Tibial nerve (tissue), 4 donors: ENCODE data around the gene SHOX. TPM values are rescaled to one million over a fixed set of nuclear protein-coding genes. Genes with fewer than 3 reads are reported as not detected.
"Not testable (repeated sequence)": the region's sequence is repeated elsewhere in the genome, so short reads cannot be mapped to it uniquely, and the experiment has no call there.

Source experiments
- DNase-seq, 2 donors: peaks; one replicate each; pipeline ENCODE4 v3.0.0-alpha.2; 2019; ENCODE audit warnings: low spot score in 2 of 2
- H3K27ac ChIP-seq, 4 donors: fragments of 200-600 bp; sonication (generic) in 3 of 4; one replicate each; pipeline ENCODE4 v1.5.1; 2017 to 2019; ENCODE audit warnings: mild to moderate bottlenecking in 1 of 4
- H3K27me3 ChIP-seq, 2 donors: fragments of 200-600 bp; sonication (generic) in 1 of 2; one replicate each; pipeline versions ENCODE4 v1.5.1 to v1.6.0; 2017 to 2019
- H3K36me3 ChIP-seq, 3 donors: fragments of 200-600 bp; sonication (generic); one replicate each; pipeline ENCODE4 v1.5.1; 2018 to 2019
- H3K4me1 ChIP-seq, 4 donors: fragments of 200-600 bp; sonication (generic) in 3 of 4; one replicate each; pipeline ENCODE4 v1.5.1; 2017 to 2019
- H3K4me3 ChIP-seq, 4 donors: fragments of 200-600 bp; sonication (generic) in 3 of 4; one replicate each; pipeline ENCODE4 v1.5.1; 2017 to 2019; ENCODE audit warnings: mild to moderate bottlenecking in 1 of 4, moderate library complexity in 1 of 4
- H3K9me3 ChIP-seq, 4 donors: fragments of 200-600 bp; sonication (generic) in 3 of 4; one replicate each; pipeline ENCODE4 v1.5.1; 2017 to 2019
- CTCF ChIP-seq, 5 experiments: fragments of 200-600 bp in 3 of 5; fragments of 450-650 bp in 2 of 5; sonication (generic) in 3 of 5; IDR thresholded peaks; one replicate each; pipeline ENCODE4 v1.5.1; 2016 to 2019; ENCODE audit warnings: antibody characterized with exemption in 5 of 5, mild to moderate bottlenecking in 3 of 5, moderate library complexity in 2 of 5
- EP300 ChIP-seq, 2 donors: sonication (generic); formaldehyde crosslinking; IDR thresholded peaks; one replicate each; pipeline ENCODE4 v1.6.1; 2017; ENCODE audit warnings: antibody characterized with exemption in 2 of 2, mild to moderate bottlenecking in 1 of 2
- POLR2A ChIP-seq, 2 donors: fragments of 450-650 bp; IDR thresholded peaks; one replicate each; pipeline ENCODE4 v1.6.1; 2017; ENCODE audit warnings: antibody characterized with exemption in 2 of 2, mild to moderate bottlenecking in 2 of 2, moderate library complexity in 2 of 2
- WGBS, 2 donors: methylation state at CpG; one replicate each; pipeline ENCODE4 v1.1.5; 2018; 5-methylcytosine and 5-hydroxymethylcytosine counted together
- total RNA-seq, 4 donors: library from RNA; depleted of rRNA; stranded (reverse); fragments of >200 nt; gene quantifications; one replicate each; pipeline ENCODE4 v1.1.0, GENCODE V29; 2016

The SHOX gene
- total RNA-seq, 4 donors from 2014 or later = 0.60 to 1.8 TPM; not detected in 2

- Histone ChIP-seq H3K4me1 (peaks cover 0 to 42% (median 3%) of the 10 kb centered on the region in 4 donors), H3K36me3 (no peaks in the 10 kb centered on the region), H3K4me3 (peak overlapping the region in 1 of 4 donors; percentile 43), H3K27ac (no peak overlapping the region), H3K27me3 (peaks cover 0 to 54% of the 10 kb centered on the region in 2 donors), H3K9me3 (no peaks in the 10 kb centered on the region)
- DNase-seq = no peak
- WGBS, 2 donors = 2 to 4% methylated on average over 23 to 46 of the region's 50 CpGs
- TF ChIP-seq CTCF (IDR thresholded peaks at IDR 0.05) (no peak), EP300 (IDR thresholded peaks at IDR 0.05) (no peak), POLR2A (IDR thresholded peaks at IDR 0.05) (no peak)
Observed at GRCh38 chrX:623599-624315, 6.8 kb upstream of the SHOX start.

- H3K9me3 ChIP-seq = no peaks in the 10 kb centered on the region
- no peak overlapping the region for H3K4me3 ChIP-seq
- DNase-seq = no peak
- peaks cover 0 to 52% of the 10 kb centered on the region in 2 donors for H3K27me3 ChIP-seq
- TF ChIP-seq CTCF (IDR thresholded peaks at IDR 0.05) (no peak), POLR2A (IDR thresholded peaks at IDR 0.05) (no peak), EP300 (IDR thresholded peaks at IDR 0.05) (no peak)
- 13 to 16% methylated on average over 12 of the region's 12 CpGs for WGBS, 2 donors
- H3K4me1 ChIP-seq = peaks cover 0 to 36% (median 3%) of the 10 kb centered on the region in 4 donors
- H3K27ac ChIP-seq = no peak overlapping the region
- no peaks in the 10 kb centered on the region for H3K36me3 ChIP-seq
Observed at GRCh38 chrX:625137-625691, 5.4 kb upstream of the SHOX start.

- DNase-seq, H3K9me3 ChIP-seq, H3K27ac ChIP-seq, H3K36me3 ChIP-seq, H3K4me3 ChIP-seq: not testable (repeated sequence)
- peaks cover 0 to 55% of the 10 kb centered on the region in 2 donors for H3K27me3 ChIP-seq
- WGBS, 2 donors = 61 to 68% methylated on average over 2 of the region's 2 CpGs
- H3K4me1 ChIP-seq = peaks cover 0 to 44% (median 3%) of the 10 kb centered on the region in 4 donors
Observed at GRCh38 chrX:626047-626446, 4.5 kb upstream of the SHOX start.

- 7 to 8% methylated on average over 13 of the region's 13 CpGs for WGBS, 2 donors
- TF ChIP-seq EP300 (IDR thresholded peaks at IDR 0.05) (no peak), CTCF (IDR thresholded peaks at IDR 0.05) (no peak), POLR2A (IDR thresholded peaks at IDR 0.05) (no peak)
- no peaks in the 10 kb centered on the region for H3K9me3 ChIP-seq
- H3K4me3 ChIP-seq = no peak overlapping the region
- no peak for DNase-seq
- no peaks in the 10 kb centered on the region for H3K36me3 ChIP-seq
- H3K4me1 ChIP-seq = peaks cover 0 to 48% (median 3%) of the 10 kb centered on the region in 4 donors
- H3K27ac ChIP-seq = no peak overlapping the region
- peaks cover 0 to 55% of the 10 kb centered on the region in 2 donors for H3K27me3 ChIP-seq
Observed at GRCh38 chrX:626745-627509, 3.7 kb upstream of the SHOX start.

GRCh38 chrX:627510-627981, 3.0 kb upstream of the SHOX start:
- no peak overlapping the region for H3K27ac ChIP-seq
- H3K4me3 ChIP-seq = no peak overlapping the region
- no peaks in the 10 kb centered on the region for H3K36me3 ChIP-seq
- H3K27me3 ChIP-seq = peaks cover 0 to 59% of the 10 kb centered on the region in 2 donors
- no peaks in the 10 kb centered on the region for H3K9me3 ChIP-seq
- H3K4me1 ChIP-seq = peaks cover 0 to 48% (median 3%) of the 10 kb centered on the region in 4 donors
- 21 to 26% methylated on average over 13 to 15 of the region's 15 CpGs for WGBS, 2 donors
- TF ChIP-seq CTCF (IDR thresholded peaks at IDR 0.05) = no peak
- TF ChIP-seq POLR2A (IDR thresholded peaks at IDR 0.05) = no peak
- TF ChIP-seq EP300 (IDR thresholded peaks at IDR 0.05) = no peak
- DNase-seq = no peak
